GM21367 (cell line): Measurements from ENCODE around the gene SPEF1.
"Not testable (repeated sequence)": the region's sequence is repeated elsewhere in the genome, so short reads cannot be mapped to it uniquely, and the experiment has no call there.

ENCODE experiments used
- ATAC-seq: cut with Tn5 transposase; IDR thresholded peaks from one replicate; pipeline ENCODE4 v1.9.1; 2021; ENCODE audit not compliant: unreplicated experiment

The SPEF1 gene

DNA sequence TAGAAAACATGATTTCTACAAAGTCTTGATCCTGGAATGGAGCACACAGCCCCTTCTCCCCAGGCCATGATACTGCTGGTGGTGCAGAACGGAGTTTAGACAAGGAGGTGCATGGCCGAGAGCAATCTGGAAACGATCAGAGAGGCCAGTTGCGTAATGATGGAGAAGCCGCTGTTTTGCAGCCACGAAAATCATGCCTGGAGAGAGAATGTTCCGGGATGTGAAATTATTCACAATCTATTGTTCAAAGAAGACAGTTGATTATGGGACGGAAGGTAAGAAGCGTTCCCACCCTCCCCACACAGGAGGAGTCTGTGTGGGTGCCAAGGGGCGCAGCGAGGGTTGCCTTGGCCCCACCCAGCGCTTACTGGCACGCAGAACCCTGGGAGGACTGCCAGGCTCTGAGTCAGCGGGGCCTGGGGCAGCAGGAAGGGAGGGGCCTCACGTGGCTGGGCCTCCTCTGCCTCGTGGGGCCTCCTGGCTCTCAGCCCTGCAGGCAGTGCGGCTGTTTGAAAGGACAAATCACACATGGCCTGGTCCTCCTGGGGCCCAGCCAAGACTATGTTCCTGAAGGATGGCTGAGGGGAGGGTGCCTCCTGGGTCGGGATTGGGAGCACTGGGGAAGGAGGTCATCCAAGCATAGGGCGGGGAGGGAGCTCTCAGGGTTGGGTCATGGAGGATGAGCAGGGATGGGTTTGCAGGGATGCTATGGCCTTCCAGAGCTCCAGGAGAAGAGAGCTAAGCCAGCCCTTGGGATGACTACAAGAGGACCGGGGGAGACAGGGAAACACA, 30.4 kb upstream of the SPEF1 start:
- ATAC-seq = no peak

DNA sequence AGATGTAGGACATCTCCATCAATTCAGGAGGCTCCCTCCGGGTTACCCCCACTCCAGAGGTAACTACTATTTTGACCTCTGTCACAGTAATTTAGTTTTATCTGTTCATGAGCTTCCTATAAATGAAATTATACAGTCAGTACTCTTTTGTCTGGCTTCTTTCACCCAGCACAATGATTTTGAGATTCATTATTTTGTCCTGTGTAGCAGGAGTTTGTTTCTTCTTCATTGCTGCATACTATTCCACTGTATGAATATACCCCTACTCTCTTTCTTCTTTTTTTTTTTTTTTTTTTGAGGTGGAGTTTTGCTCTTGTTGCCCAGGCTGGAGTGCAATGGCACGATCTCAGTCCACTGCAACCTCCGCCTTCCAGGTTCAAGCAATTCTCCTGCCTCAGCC, 27.3 kb upstream of the SPEF1 start:
- ATAC-seq = no peak

- no peak for ATAC-seq
Observed at GRCh38 chr20:3804781-3805180, 23.5 kb upstream of the SPEF1 start.

DNA sequence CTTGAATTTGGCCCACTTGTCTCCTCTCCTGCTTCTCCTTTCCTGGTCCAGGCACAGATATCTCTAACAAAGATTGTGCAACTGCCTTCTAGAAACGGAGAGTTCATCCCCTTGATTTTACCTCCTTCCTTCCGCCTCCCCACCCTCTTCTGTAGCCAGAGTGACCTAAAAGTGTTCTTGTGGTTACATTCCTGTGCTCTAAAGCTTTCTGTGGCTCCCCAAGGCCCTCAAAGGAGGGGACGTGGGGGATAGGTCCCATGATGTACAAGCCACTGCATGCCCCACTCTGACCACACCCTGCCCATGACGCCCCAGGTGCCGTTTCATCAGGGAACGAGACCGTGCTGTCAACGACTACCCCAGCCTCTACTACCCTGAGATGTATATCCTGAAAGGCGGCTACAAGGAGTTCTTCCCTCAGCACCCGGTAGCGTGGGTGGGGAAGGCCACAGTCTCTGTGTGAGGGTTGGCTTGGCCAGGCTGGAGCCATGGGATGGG, 23.1 kb upstream of the SPEF1 start:
- no peak for ATAC-seq

DNA sequence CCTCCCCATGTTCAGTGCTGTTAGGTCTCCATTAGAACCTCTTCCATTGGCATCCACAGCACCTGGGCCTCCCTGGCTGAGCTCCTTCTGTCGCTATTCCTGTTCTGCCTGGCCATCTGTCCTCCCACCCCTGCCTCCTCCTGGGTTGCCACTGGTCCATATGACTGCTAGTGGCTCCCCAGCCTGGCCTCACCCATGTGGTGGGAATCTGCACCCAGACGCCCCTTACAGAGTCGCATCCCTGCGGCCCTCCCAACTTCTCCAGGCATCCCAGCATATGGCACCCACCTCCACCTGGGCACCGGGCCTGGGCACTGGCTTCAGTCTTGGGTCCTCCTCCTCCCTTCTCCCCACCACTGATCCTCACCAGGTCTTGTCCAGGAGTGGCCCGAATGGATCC, 22.6 kb upstream of the SPEF1 start:
- no peak for ATAC-seq

- ATAC-seq = no peak
Observed at GRCh38 chr20:3803289-3803688, 22.0 kb upstream of the SPEF1 start.

DNA sequence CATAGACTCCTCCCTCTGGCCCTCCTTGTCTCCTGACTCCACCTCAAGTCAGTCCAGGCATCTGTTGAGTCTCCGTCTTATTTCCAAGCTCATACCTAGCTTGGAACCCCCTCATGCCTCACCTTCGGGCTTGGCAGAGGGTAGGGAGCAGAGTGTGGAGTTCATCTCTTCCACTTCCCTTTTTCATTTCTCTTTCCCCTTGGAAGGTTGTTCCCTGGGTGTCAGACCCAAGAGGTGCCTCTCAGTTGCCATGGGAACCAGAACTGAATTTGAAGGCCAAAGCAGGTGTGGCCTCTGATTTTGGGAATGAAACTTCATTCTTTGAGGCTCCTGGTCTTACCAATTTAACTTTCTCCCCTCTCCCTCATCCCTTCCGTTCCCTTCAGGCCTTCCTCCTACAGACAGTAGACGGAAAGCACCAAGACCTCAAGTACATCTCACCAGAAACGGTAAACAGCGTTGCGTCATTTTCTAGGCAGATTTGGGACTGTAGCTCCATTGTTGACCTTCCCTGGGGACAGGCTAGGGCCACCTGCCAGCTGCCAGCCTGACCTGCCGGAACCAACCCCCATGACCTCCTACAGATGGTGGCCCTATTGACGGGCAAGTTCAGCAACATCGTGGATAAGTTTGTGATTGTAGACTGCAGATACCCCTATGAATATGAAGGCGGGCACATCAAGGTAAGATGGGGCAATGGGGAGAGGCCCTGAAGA, 21.4 kb upstream of the SPEF1 start:
- ATAC-seq = no peak

DNA sequence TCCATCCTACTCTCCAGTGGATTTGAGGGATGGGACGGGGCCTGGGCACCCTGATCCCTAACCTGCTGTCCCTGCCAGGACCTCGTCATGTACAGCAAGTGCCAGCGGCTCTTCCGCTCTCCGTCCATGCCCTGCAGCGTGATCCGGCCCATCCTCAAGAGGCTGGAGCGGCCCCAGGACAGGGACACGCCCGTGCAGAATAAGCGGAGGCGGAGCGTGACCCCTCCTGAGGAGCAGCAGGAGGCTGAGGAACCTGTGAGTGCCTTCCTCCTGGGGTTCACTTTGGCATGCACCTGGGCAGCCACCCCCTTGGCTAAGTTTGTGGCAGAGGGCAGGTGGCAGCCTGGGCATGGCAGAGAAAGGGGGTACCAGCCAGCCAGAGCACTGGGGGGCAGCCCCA, 20.6 kb upstream of the SPEF1 start:
- no peak for ATAC-seq

DNA sequence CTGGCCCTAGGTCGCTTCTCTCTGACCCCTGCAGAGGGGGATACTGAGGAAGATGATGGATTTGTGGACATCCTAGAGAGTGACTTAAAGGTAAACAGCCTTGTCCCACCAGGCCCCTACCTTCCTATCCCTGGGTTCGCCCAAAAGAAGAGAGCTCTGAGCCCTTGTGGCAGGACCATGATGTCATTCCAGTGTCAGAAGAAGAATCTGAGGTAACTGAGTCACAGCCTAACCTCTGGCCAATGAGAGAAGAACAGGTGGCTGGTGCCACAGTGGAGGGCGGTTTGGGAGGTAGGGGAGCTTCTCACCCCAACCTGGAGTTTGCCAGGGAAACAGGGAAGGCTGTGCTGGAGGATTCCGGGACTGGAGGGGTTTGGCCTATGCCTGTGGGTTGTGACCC, 20.1 kb upstream of the SPEF1 start:
- no peak for ATAC-seq

DNA sequence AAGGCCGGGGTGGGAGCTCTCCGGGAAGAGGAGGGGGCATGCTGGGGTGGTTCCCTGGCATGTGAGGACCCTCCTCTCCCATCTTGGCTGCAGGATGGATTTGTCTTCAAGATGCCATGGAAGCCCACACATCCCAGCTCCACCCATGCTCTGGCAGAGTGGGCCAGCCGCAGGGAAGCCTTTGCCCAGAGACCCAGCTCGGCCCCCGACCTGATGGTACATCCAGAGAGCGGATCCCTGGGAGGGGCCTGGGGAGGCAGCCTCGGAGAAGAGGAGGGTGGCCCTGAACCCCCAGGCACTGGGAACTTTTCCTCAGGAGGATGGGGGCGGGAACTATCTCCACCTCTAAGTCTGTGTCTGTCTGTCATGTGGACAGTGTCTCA, 19.6 kb upstream of the SPEF1 start:
- ATAC-seq = no peak

DNA sequence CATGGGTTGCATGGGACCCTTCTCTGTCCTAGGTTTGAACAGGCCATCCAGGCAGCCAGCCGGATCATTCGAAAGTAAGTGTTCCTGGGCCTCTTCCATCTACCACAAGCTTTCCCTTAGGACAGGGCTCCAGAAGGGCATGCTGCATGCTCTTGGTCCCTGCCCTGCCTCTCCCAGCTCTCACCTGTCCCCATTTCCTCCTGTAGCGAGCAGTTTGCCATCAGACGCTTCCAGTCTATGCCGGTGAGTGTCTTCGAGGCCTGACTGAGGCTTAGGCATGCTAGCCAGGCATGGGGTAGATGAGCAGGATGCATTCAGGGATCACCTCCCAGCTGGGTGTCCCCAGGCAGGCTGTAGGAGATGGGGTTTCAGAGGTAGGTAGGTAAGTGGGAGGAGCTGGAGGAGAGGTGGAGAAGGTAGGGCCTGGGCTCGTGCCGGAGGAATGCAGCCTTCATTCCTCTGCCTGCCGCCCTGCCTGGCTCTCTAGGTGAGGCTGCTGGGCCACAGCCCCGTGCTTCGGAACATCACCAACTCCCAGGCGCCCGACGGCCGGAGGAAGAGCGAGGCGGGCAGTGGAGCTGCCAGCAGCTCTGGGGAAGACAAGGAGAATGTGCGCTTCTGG, 19.1 kb upstream of the SPEF1 start:
- no peak for ATAC-seq

DNA sequence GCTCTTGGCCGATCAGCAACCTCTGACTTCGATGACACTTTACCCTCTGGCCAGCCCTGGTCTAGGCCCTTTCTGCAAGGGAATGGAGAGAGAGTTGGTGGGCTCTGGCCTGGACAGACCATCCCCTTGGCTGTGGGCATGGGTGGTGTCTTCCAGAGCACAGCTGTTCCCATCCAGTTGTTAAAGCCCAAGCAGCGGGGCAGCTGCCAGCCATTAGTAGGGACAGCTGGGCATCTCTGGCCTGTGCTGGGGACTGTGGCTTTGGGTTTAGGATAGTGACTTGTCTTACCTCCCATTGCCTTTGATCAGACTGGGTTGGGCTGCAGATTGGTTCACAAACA, 17.6 kb upstream of the SPEF1 start:
- no peak for ATAC-seq

DNA sequence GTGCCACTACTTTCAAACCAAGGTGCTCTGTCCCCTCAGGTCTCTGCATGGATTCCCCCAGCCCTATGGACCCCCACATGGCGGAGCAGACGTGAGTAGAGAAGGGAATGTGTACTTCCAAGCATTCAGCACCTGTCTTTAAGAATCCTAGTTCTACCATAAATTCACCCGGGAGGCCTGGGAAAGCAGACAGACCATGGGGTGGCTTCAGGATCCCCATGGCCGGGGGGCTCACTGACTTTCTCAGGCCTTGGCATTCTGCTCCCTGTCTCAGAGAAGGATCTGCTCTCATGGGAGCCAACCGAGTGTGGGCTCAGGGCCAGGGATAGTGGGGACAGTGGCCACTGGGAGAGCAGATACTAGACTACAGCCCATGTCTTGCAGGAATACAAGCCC, 17.1 kb upstream of the SPEF1 start:
- ATAC-seq = no peak

- no peak for ATAC-seq
Observed at GRCh38 chr20:3797592-3798372, 16.5 kb upstream of the SPEF1 start.

GRCh38 chr20:3797226-3797545, 15.9 kb upstream of the SPEF1 start:
- ATAC-seq = no peak

- ATAC-seq = no peak
Observed at GRCh38 chr20:3796477-3797225, 15.4 kb upstream of the SPEF1 start.

DNA sequence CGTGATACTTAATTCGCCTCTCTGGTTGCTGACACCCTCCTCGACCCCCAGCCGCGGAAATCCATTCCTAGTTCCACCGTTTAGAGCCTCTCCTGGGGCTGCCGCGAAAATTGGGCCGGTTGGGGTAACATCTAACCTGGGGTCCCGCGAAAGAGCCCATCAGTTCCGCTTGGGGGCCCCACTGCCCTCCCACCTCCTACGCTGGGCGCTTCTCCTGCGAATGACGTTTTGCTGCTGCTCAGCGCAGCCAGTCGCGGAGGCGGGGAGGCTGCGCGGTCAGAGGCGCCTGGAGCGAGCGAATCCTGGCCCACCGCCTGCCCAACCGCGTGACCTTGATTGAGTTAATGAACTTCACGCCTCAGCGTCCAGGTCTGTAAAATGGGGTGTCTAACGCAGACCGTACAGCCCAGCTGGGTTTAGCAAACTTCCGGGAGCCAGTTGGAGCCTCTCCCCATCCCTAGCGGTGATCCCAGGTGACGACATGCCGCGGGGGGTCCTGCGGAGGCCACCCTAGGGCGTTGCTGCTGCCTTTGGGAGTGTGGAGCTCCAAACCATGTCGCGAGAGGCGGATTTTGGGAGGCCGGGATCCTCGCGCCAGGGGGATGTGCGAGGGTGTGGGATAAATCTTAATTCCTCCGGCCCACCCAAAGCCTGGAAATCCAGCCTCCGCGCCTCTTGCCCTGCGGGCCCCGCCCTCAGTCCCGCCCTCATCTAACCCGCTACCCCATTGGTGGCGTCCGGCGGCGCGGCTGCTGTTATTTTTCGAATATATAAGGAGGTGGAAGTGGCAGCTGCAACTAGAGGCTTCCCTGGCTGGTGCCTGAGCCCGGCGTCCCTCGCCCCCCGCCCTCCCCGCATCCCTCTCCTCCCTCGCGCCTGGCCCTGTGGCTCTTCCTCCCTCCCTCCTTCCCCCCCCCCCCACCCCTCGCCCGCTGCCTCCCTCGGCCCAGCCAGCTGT, 14.5 kb upstream of the SPEF1 start, which contains the start of gene CDC25B:
Gene CDC25B, plus strand, starts transcription at position 800 of the 958 bp plus-strand sequence. CDS start 222 bp downstream, outside the sequence.
- ATAC-seq = peak; percentile 43

DNA sequence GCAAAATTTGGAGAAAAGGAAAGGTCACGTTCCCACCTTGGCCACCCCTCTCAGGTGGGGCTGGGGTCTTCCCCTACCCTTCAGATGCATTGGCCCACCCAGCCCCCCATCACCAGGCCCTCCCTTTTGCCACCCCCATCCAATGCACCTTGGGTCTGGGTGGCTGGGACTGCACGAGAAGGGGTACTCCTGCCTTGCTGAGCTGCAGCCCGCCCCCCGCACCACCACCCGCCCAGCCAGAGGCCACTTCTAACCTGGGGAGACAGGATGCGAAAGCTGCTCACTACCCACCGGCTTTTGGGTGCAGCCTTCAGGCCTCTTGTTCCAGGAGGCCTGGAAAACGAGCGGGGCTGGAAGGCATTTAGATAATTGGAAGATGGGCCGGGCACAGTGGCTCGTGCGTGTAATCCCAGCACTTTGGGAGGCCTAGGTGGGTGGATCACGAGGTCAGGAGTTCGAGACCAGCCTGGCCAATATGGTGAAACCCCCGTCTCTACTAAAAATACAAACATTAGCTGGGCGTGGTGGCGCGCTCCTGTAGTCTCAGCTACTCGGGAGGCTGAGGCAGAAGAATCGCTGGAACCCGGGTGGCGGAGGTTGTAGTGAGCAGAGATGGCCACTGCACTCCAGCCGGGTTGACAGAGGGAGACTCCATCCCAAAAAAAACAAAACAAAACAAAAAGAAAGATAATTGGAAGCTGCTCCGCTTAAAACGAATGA, 13.6 kb upstream of the SPEF1 start:
- no peak for ATAC-seq

GRCh38 chr20:3794168-3794567, 12.9 kb upstream of the SPEF1 start:
- not testable (repeated sequence) for ATAC-seq
